Smooth muscle cell (in vitro differentiated cells): Measurements from ENCODE around the gene LYG2. TPM values are rescaled to one million over a fixed set of nuclear protein-coding genes. Genes with fewer than 3 reads are reported as not detected.

Source experiments
- DNase-seq: peaks from one replicate; lab custom pipeline; 2025; ENCODE audit not compliant: unreplicated experiment; lab: John Stamatoyannopoulos, UW
- H2AFZ ChIP-seq: fragments of 200-600 bp; sonication (generic); 2 replicates; pipeline ENCODE4 v1.6.0; 2016; ENCODE audit warnings: antibody characterized with exemption, low read depth, mild to moderate bottlenecking
- H3F3A ChIP-seq: fragments of 200-600 bp; sonication (generic); 2 replicates; pipeline ENCODE4 v1.6.0; 2017; ENCODE audit warnings: antibody characterized with exemption, low read depth
- H3K27ac ChIP-seq: fragments of 200-600 bp; sonication (generic); 2 replicates; pipeline ENCODE4 v1.5.1; 2016; ENCODE audit warnings: low read depth, mild to moderate bottlenecking
- H3K27me3 ChIP-seq: fragments of 200-600 bp; sonication (generic); 2 replicates; pipeline ENCODE4 v1.6.1; 2016; ENCODE audit warnings: low read depth, mild to moderate bottlenecking
- H3K36me3 ChIP-seq: fragments of 200-600 bp; sonication (generic); 2 replicates; pipeline ENCODE4 v1.5.1; 2016; ENCODE audit warnings: low read depth
- H3K4me1 ChIP-seq: fragments of 200-600 bp; sonication (generic); 2 replicates; pipeline ENCODE4 v1.5.1; 2016; ENCODE audit warnings: low read depth
- H3K4me2 ChIP-seq: fragments of 200-600 bp; sonication (generic); 2 replicates; pipeline ENCODE4 v1.6.0; 2016; ENCODE audit warnings: mild to moderate bottlenecking
- H3K4me3 ChIP-seq: fragments of 200-600 bp; sonication (generic); 2 replicates; pipeline ENCODE4 v1.5.1; 2016; ENCODE audit warnings: mild to moderate bottlenecking
- H3K79me2 ChIP-seq: fragments of 200-600 bp; sonication (generic); 2 replicates; pipeline ENCODE4 v1.6.0; 2016; ENCODE audit warnings: low read depth, mild to moderate bottlenecking
- H3K9ac ChIP-seq: fragments of 200-600 bp; sonication (generic); 2 replicates; pipeline ENCODE4 v1.6.0; 2016; ENCODE audit warnings: low read depth
- H3K9me3 ChIP-seq: fragments of 200-600 bp; sonication (generic); replicated peaks from 2 replicates; pipeline ENCODE4 v1.5.1; 2016; ENCODE audit warnings: low read depth
- H4K20me1 ChIP-seq: fragments of 200-600 bp; sonication (generic); 2 replicates; pipeline ENCODE4 v1.6.0; 2016; ENCODE audit warnings: low read depth
- WGBS: methylation state at CpG from one replicate; pipeline ENCODE4 v1.1.7; 2016; ENCODE audit warnings: low lambda C conversion rate; 5-methylcytosine and 5-hydroxymethylcytosine counted together
- polyA plus RNA-seq: library from polyadenylated mRNA; unstranded; fragments of >200 nt; fragmentation: Nextera tagmentation; extraction: Ambion mirVana; gene quantifications from 2 replicates; pipeline ENCODE4 v1.2.1, GENCODE V29; 2016
- total RNA-seq: library from RNA; depleted of rRNA; stranded (reverse); fragments of >200 nt; gene quantifications from 2 replicates; pipeline ENCODE4 v1.2.3, GENCODE V29; 2014
- TF ChIP-seq, protein P1 (sequence below): fragments of 200-600 bp; sonication (generic); IDR thresholded peaks from 2 replicates; pipeline ENCODE4 v1.5.1; 2017; ENCODE audit warnings: borderline replicate concordance, mild to moderate bottlenecking, antibody characterized with exemption; ENCODE audit not compliant: insufficient read depth, poor library complexity, severe bottlenecking

The LYG2 gene
- total and polyA plus RNA-seq, 2 experiments from 2014 or later = not detected

DNA sequence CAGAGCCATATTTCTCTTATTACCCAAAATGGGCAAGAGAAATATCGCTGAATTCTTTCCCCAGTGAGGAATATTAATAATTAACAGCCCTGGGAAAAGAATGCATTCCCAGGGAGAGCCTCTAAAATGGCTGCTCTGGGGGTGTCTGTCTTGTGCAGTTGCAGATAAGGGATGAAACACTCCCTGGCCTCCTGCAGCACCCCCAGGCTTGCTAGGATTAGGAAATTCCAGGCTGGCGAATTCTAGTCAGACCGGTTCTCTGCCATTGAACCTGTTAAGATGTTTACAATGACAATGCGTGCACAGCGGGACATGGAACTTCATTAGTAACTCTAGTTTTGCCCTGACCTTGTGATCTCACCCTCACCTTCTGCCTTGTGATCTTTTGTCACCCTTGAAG lies 50.0 kb downstream of the LYG2 start:
- no peak overlapping the region for H2AFZ ChIP-seq
- WGBS = 93% methylated on average over 5 of the region's 5 CpGs
- no peak overlapping the region for H3K4me3 ChIP-seq
- no peaks in the 10 kb centered on the region for H3K79me2 ChIP-seq
- H3F3A ChIP-seq = no peaks in the 10 kb centered on the region
- H3K9me3 ChIP-seq = no peaks in the 10 kb centered on the region
- no peaks in the 10 kb centered on the region for H3K27me3 ChIP-seq
- no peaks in the 10 kb centered on the region for H3K36me3 ChIP-seq
- no peak overlapping the region for H3K4me2 ChIP-seq
- DNase-seq = no peak
- TF ChIP-seq, protein P1, sequence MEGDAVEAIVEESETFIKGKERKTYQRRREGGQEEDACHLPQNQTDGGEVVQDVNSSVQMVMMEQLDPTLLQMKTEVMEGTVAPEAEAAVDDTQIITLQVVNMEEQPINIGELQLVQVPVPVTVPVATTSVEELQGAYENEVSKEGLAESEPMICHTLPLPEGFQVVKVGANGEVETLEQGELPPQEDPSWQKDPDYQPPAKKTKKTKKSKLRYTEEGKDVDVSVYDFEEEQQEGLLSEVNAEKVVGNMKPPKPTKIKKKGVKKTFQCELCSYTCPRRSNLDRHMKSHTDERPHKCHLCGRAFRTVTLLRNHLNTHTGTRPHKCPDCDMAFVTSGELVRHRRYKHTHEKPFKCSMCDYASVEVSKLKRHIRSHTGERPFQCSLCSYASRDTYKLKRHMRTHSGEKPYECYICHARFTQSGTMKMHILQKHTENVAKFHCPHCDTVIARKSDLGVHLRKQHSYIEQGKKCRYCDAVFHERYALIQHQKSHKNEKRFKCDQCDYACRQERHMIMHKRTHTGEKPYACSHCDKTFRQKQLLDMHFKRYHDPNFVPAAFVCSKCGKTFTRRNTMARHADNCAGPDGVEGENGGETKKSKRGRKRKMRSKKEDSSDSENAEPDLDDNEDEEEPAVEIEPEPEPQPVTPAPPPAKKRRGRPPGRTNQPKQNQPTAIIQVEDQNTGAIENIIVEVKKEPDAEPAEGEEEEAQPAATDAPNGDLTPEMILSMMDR = no peak
- H3K9ac ChIP-seq = no peak overlapping the region
- no peak overlapping the region for H3K27ac ChIP-seq
- H4K20me1 ChIP-seq = no peaks in the 10 kb centered on the region
- no peaks in the 10 kb centered on the region for H3K4me1 ChIP-seq

DNA sequence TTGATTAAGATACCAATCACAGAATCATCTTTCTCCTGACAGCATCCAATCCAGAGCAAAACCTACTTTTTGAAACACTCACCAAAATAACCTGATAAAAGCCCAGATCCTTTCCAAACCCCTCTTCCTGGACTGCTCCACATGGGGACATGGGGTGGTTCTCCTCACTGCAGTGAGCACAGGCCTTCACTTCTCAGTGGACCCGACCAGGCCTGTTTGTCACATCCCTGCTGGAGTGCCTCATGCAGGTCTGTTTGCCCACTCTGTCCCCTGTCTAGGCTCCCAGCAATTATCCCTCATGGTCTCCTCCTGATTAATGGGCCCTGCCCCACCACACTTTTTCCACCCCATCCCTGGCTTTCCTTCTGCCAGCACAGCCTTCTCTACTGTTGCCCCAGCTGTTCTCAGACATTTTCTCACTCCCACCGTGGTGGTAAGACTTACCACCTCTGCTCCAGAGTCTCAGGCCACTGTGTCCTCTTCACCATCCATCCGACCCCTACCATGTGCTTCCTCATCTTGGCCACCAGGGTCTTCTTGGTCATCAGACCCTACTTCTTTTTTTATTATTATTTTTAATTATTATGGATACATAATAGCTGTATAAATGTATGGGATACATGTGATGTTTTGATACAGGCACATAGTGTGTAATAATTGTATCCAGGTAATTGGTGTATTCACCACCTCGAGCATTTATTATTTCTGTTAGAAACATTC lies 53.3 kb downstream of the LYG2 start:
- no peak overlapping the region for H3K27ac ChIP-seq
- no peaks in the 10 kb centered on the region for H4K20me1 ChIP-seq
- peaks cover 1% of the 10 kb centered on the region for H3K36me3 ChIP-seq
- H3K4me3 ChIP-seq = no peak overlapping the region
- H2AFZ ChIP-seq = no peak overlapping the region
- no peaks in the 10 kb centered on the region for H3K27me3 ChIP-seq
- H3K9ac ChIP-seq = no peak overlapping the region
- 95% methylated on average over 4 of the region's 4 CpGs for WGBS
- no peak overlapping the region for H3K4me2 ChIP-seq
- no peaks in the 10 kb centered on the region for H3K4me1 ChIP-seq
- H3F3A ChIP-seq = peaks cover 4% of the 10 kb centered on the region
- no peaks in the 10 kb centered on the region for H3K79me2 ChIP-seq
- no peaks in the 10 kb centered on the region for H3K9me3 ChIP-seq
- TF ChIP-seq, protein P1 = no peak
- DNase-seq = no peak

DNA sequence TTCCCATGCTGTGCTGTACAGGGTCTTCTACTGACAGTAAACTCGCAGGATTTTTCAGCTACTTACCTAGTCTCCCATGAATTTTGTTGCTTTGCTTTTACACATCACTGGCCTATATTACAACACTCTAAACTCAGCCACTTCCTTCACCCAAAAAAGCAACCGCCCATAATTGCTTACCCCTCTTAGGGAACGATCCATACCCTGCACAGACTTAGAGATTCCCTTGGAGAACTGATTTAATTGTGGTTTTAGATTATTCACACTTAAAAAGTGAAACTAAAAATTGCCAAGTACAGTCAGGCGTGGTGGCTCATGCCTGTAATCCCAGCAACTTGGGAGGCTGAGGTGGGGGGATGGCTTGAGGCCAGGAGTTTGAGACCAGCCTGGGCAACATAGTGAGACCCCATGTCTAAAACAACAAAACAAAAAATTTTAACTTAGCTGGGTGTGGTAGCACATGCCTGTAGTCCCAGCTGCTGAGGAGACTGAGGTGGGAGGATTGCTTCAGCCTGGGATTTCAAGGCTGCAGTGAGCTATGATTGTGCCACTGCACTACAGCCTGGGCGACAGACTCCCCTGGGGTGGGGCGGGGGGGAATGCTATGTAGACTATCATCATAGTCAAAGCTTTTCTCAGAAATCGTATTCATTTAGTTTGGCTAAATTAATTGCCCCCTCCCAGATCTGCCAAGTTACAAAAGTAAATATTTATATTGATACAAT lies 55.2 kb downstream of the LYG2 start:
- no peaks in the 10 kb centered on the region for H3K9me3 ChIP-seq
- H4K20me1 ChIP-seq = no peaks in the 10 kb centered on the region
- no peak overlapping the region for H3K4me3 ChIP-seq
- 97% methylated on average over 7 of the region's 7 CpGs for WGBS
- TF ChIP-seq, protein P1 = no peak
- no peak overlapping the region for H3K9ac ChIP-seq
- H3K36me3 ChIP-seq = peaks cover 18% of the 10 kb centered on the region
- H2AFZ ChIP-seq = no peak overlapping the region
- H3K4me1 ChIP-seq = no peaks in the 10 kb centered on the region
- H3K4me2 ChIP-seq = no peak overlapping the region
- H3F3A ChIP-seq = peaks cover 4% of the 10 kb centered on the region
- H3K27me3 ChIP-seq = no peaks in the 10 kb centered on the region
- no peak for DNase-seq
- H3K79me2 ChIP-seq = no peaks in the 10 kb centered on the region
- no peak overlapping the region for H3K27ac ChIP-seq
